Measurements from ENCODE around the gene TIMMDC1. TPM values are rescaled to one million over a fixed set of nuclear protein-coding genes. Genes with fewer than 3 reads are reported as not detected.

TIMMDC1 gene
- total and polyA plus RNA-seq, 9 of the 15 experiments (the other 6 are each of a cell fraction or from before 2014, with no cell fraction given) = 62.1 to 226 (median 86.6) TPM

DNA sequence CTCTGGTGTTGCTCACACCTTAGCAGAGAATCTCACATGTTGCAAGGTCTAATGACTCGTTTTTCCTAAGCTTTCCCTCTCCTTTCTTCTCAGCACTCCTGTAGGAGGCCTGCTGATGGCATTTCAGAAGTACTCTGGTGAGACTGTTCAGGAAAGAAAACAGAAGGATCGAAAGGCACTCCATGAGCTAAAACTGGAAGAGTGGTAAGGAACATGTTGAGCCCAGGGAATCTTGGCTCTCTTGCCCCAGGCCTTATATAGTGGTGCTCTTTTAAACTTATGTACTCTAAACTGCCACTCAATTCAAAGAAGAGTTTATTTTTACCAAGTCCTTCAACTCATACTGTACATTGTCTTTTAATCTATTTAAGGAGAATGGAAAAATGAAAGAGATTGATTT, 18.8 kb downstream of the TIMMDC1 start:
- 80% methylated on average over 2 of the region's 2 CpGs for WGBS (ENCODE audit: insufficient coverage, low coverage, missing lambda C conversion rate)
- no peak for ATAC-seq
- no peaks in the 10 kb centered on the region for H3K79me2 ChIP-seq (ENCODE audit: control insufficient read depth, insufficient read depth, low read length)
- no peak overlapping the region for H2AFZ ChIP-seq (ENCODE audit: low read depth, low read length)
- intact Hi-C loops (cut with micrococcal nuclease) = no loop called here
- H4K20me1 ChIP-seq (replicated peaks; ENCODE audit: control insufficient read depth, insufficient read depth, low read length) = no peaks in the 10 kb centered on the region
- no peak for FAIRE-seq
- H3K4me3 ChIP-seq = no peak overlapping the region
- no peak overlapping the region for H3K4me2 ChIP-seq (ENCODE audit: insufficient read depth, low read length)
- in situ Hi-C loops (cut with MboI) = no loop called here
- no peak overlapping the region for H3K9ac ChIP-seq (ENCODE audit: insufficient read depth in 1 of 2, low read depth in 2 of 2, low read length in 2 of 2)
- H3K36me3 ChIP-seq (ENCODE audit: control insufficient read depth, insufficient read depth, low read length) = peaks cover 89% of the 10 kb centered on the region
- CTCF ChIA-PET (ENCODE audit: low intra/inter-chr PET ratio) = no interaction called here
- H3K9me3 ChIP-seq (replicated peaks; ENCODE audit: control insufficient read depth, insufficient read depth, low read depth, low read length) = no peaks in the 10 kb centered on the region; the same call in 1 of the 2 replicates
- H3K27ac ChIP-seq (ENCODE audit: extremely low read depth, low read depth, low read length) = no peak overlapping the region
- H3K27me3 ChIP-seq (ENCODE audit: control insufficient read depth in 2 of 2, insufficient read depth in 2 of 2, low read length in 2 of 2) = no peaks in the 10 kb centered on the region
- no peaks in the 10 kb centered on the region for H3K9me1 ChIP-seq (ENCODE audit: control insufficient read depth, insufficient read depth, low read length)
- DNase-seq (ENCODE audit: extremely low read depth in 1 of 4, low spot score in 3 of 4) = no peak
- no TSS peak for BruUV-seq (replicated peaks)
- H3K4me1 ChIP-seq (replicated peaks in 1 of 2; ENCODE audit: control insufficient read depth in 2 of 2, insufficient read depth in 2 of 2, low read length in 2 of 2) = no peaks in the 10 kb centered on the region; a peak in 1 of 5 replicates
- POLR2A ChIA-PET = no interaction called here
- TF ChIP-seq CBX2 (IDR thresholded peaks at IDR 0.05; ENCODE audit: insufficient read depth, low read length, poor library complexity, severe bottlenecking) = no peak
- TF ChIP-seq OTX1 (CRISPR knock-in tag; IDR thresholded peaks at IDR 0.05) = no peak
- TF ChIP-seq, protein P1, sequence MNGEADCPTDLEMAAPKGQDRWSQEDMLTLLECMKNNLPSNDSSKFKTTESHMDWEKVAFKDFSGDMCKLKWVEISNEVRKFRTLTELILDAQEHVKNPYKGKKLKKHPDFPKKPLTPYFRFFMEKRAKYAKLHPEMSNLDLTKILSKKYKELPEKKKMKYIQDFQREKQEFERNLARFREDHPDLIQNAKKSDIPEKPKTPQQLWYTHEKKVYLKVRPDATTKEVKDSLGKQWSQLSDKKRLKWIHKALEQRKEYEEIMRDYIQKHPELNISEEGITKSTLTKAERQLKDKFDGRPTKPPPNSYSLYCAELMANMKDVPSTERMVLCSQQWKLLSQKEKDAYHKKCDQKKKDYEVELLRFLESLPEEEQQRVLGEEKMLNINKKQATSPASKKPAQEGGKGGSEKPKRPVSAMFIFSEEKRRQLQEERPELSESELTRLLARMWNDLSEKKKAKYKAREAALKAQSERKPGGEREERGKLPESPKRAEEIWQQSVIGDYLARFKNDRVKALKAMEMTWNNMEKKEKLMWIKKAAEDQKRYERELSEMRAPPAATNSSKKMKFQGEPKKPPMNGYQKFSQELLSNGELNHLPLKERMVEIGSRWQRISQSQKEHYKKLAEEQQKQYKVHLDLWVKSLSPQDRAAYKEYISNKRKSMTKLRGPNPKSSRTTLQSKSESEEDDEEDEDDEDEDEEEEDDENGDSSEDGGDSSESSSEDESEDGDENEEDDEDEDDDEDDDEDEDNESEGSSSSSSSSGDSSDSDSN (IDR thresholded peaks at IDR 0.05; ENCODE audit: borderline replicate concordance in 1 of 2, low read depth in 2 of 2, low read length in 2 of 2) = no peak
- no peak for TF ChIP-seq ZNF699 (CRISPR knock-in tag; IDR thresholded peaks at IDR 0.05; ENCODE audit: insufficient replicate concordance)
- no peak for TF ChIP-seq ZNF282 (CRISPR knock-in tag; IDR thresholded peaks at IDR 0.05)
- TF ChIP-seq RHOXF2B (CRISPR knock-in tag; conservative IDR thresholded peaks at IDR 0.05) = no peak
- TF ChIP-seq, protein P2, sequence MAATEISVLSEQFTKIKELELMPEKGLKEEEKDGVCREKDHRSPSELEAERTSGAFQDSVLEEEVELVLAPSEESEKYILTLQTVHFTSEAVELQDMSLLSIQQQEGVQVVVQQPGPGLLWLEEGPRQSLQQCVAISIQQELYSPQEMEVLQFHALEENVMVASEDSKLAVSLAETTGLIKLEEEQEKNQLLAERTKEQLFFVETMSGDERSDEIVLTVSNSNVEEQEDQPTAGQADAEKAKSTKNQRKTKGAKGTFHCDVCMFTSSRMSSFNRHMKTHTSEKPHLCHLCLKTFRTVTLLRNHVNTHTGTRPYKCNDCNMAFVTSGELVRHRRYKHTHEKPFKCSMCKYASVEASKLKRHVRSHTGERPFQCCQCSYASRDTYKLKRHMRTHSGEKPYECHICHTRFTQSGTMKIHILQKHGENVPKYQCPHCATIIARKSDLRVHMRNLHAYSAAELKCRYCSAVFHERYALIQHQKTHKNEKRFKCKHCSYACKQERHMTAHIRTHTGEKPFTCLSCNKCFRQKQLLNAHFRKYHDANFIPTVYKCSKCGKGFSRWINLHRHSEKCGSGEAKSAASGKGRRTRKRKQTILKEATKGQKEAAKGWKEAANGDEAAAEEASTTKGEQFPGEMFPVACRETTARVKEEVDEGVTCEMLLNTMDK (IDR thresholded peaks at IDR 0.05; ENCODE audit: borderline replicate concordance, insufficient read depth, low read depth, low read length, poor library complexity, severe bottlenecking) = no peak
- TF ChIP-seq SAP30 (IDR thresholded peaks at IDR 0.05; ENCODE audit: borderline replicate concordance, insufficient read depth, low read depth, low read length, poor library complexity, severe bottlenecking) = no peak
- no peak for TF ChIP-seq ZNF764 (CRISPR knock-in tag; IDR thresholded peaks at IDR 0.05; ENCODE audit: low read depth)
- TF ChIP-seq SREBF1 (IDR thresholded peaks at IDR 0.05; ENCODE audit: borderline replicate concordance, low read depth, low read length) = no peak
- no peak for TF ChIP-seq SPI1 (IDR thresholded peaks at IDR 0.05; ENCODE audit: borderline replicate concordance, low read depth, low read length)
- TF ChIP-seq, protein P3, sequence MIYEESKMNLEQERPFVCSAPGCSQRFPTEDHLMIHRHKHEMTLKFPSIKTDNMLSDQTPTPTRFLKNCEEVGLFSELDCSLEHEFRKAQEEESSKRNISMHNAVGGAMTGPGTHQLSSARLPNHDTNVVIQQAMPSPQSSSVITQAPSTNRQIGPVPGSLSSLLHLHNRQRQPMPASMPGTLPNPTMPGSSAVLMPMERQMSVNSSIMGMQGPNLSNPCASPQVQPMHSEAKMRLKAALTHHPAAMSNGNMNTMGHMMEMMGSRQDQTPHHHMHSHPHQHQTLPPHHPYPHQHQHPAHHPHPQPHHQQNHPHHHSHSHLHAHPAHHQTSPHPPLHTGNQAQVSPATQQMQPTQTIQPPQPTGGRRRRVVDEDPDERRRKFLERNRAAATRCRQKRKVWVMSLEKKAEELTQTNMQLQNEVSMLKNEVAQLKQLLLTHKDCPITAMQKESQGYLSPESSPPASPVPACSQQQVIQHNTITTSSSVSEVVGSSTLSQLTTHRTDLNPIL (CRISPR knock-in tag; IDR thresholded peaks at IDR 0.05) = no peak
- TF ChIP-seq KHSRP (IDR thresholded peaks at IDR 0.05) = no peak
- TF ChIP-seq, protein P4, sequence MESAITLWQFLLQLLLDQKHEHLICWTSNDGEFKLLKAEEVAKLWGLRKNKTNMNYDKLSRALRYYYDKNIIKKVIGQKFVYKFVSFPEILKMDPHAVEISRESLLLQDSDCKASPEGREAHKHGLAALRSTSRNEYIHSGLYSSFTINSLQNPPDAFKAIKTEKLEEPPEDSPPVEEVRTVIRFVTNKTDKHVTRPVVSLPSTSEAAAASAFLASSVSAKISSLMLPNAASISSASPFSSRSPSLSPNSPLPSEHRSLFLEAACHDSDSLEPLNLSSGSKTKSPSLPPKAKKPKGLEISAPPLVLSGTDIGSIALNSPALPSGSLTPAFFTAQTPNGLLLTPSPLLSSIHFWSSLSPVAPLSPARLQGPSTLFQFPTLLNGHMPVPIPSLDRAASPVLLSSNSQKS (CRISPR knock-in tag; IDR thresholded peaks at IDR 0.05) = no peak
- TF ChIP-seq RNF2 (IDR thresholded peaks at IDR 0.05) = no peak
- TF ChIP-seq MAFG (tag; conservative IDR thresholded peaks at IDR 0.05) = no peak
- no peak for TF ChIP-seq DMBX1 (CRISPR knock-in tag; IDR thresholded peaks at IDR 0.05; ENCODE audit: borderline replicate concordance)
